Measurements from ENCODE around the gene PCNA. TPM values are rescaled to one million over a fixed set of nuclear protein-coding genes. Genes with fewer than 3 reads are reported as not detected.

Gene PCNA
- total and polyA plus RNA-seq, 9 of the 15 experiments (the other 6 are each of a cell fraction or from before 2014, with no cell fraction given) = 213 to 390 (median 291) TPM

- TF ChIP-seq CXXC5 (CRISPR knock-in tag; IDR thresholded peaks at IDR 0.05) (no peak), MEIS2 (IDR thresholded peaks at IDR 0.05; ENCODE audit: partially characterized antibody) (peak; percentile 66), ZBTB43 (CRISPR knock-in tag; IDR thresholded peaks at IDR 0.05) (no peak), LARP7 (IDR thresholded peaks at IDR 0.05) (no peak), CBX2 (IDR thresholded peaks at IDR 0.05; ENCODE audit: insufficient read depth, low read length, poor library complexity, severe bottlenecking) (no peak), ZNF740 (CRISPR knock-in tag; IDR thresholded peaks at IDR 0.05) (no peak), ZNF740 (tag; IDR thresholded peaks at IDR 0.05) (no peak), CEBPG (CRISPR knock-in tag; IDR thresholded peaks at IDR 0.05) (peak; percentile 83; the same call in 1 of the 2 replicates), CEBPG (tag; conservative IDR thresholded peaks at IDR 0.05 in 1 of 2, IDR thresholded peaks at IDR 0.05 in 1 of 2) (0 out of 4 replicates have a peak, but pooled peaks of 1 of the 2 experiments have one; percentile 34), MBD1 (CRISPR knock-in tag; IDR thresholded peaks at IDR 0.05) (no peak), RBBP5 (IDR thresholded peaks at IDR 0.05; ENCODE audit: borderline replicate concordance, insufficient read depth, low read length, poor library complexity, severe bottlenecking) (no peak), SMAD4 (CRISPR knock-in tag; conservative IDR thresholded peaks at IDR 0.05) (no peak), SETDB1 (IDR thresholded peaks at IDR 0.05; ENCODE audit: low read length) (no peak), USF2 (CRISPR knock-in tag; IDR thresholded peaks at IDR 0.05) (no peak), STAT6 (CRISPR knock-in tag; IDR thresholded peaks at IDR 0.05) (no peak), XRCC3 (IDR thresholded peaks at IDR 0.05) (no peak), STAT5A (IDR thresholded peaks at IDR 0.05; ENCODE audit: borderline replicate concordance, low read length) (0 out of 2 replicates have a peak, but pooled peaks have one; percentile 49), PTRF (tag; IDR thresholded peaks at IDR 0.05) (no peak), TCF15 (CRISPR knock-in tag; IDR thresholded peaks at IDR 0.05) (no peak), CREM (IDR thresholded peaks at IDR 0.05; ENCODE audit: low read depth) (0 out of 2 replicates have a peak, but pooled peaks have one; percentile 31)
Measured at GRCh38 chr20:5122873-5123260, 3.1 kb upstream of the PCNA start (continued).

Measured in K562 (cell line).